Epidermal melanocyte (primary cell): ENCODE data around the gene MYT1.
A peak's percentile ranks its signal among the peaks of the same experiment; 100 is the strongest.

Experiments used
- DNase-seq: peaks from one replicate; pipeline ENCODE4 v3.0.0; 2011; ENCODE audit warnings: low spot score; ENCODE audit not compliant: insufficient read length

The MYT1 gene

DNA sequence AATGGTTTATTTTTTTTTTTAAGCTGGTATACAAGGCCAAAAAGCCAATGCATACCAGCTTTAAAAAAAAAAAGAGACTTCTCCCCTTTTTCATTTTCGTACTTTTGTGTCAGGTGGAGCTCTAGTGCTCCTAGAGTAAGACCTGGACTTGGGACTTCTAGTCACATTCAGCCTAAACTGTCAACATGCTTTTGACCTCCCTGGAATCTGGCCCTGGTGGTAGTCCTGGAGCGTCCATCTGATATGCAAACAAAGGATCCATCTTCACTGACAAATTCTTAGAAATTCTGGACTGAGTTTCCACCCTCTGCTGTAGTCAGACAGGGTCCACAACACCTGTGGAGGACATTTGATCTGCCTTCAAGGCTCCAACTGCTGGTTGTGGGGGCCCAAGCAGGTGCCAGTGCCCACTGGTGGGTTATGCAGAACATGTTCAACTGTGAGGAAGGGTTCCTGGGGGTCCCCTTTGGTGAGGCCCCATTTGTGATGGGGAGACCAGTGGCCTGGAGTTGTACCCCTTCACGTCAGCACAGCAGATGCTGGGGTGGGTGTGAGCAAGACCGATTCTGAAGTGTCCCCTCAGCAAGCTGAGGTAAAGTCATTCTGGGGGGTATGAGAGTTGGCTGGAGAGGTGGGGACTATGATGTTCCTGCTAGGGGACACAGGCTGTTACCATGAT is 78.7 kb downstream of the MYT1 start:
- no peak for DNase-seq

DNA sequence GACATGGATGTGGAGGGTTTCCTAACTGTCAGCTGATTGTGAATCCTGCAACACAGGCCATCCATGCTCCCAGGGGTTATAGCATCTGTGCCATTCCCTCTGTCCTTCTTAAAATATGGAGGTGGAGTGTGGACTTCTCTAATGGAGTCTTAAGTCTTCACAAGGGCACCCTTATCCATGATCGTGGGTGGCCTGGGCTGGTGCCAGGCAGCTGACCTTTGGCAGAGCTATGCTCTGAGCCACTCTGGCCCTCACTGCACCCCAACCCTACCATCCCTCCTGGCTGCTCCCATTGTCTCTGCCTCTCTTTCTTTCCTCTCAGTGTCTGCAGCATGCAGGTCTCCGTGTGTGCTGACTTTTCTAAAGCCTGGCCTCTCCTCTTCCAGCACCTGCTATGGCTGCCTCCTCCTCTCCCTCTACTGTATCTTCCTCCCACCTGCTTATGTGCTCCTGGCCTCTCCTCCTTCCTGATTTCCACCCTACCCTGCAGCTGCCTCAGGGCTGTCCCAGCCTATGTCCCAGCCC is 80.1 kb downstream of the MYT1 start:
- DNase-seq = no peak

DNA sequence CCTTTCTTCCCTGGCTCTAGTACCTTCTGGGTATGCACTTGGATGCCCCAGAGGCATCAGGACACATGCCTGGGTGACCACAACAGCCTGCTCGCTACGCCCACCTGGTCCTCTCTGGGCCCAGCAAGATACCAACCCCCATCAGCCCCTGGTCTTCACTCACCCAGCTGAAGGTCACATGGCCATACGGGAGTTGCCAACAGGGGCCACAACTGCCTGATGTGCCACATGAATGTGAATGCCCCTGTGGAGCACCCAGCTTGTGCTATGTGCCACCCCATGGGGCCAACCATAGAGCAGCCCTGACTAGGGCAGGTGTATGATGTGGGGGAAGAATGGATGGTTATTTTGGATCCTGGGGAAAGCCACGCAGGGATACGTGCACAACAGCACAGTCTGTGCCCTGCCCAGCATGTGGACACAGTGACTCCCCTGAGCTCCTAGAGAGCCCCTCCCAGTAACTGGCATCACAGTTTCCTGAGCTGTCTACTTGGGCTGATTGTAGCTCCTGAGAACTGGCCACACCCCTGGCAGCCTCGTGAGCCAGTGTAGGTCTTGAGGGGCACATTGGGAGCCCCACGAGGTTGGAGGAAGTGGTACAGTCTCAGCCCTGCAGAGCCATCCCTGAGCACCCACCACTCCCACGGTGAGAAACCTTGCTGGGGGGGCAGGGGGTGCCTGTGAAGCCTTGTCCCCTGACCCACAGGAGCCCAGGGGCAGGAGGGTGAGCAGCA is 80.8 kb downstream of the MYT1 start:
- DNase-seq = no peak

DNA sequence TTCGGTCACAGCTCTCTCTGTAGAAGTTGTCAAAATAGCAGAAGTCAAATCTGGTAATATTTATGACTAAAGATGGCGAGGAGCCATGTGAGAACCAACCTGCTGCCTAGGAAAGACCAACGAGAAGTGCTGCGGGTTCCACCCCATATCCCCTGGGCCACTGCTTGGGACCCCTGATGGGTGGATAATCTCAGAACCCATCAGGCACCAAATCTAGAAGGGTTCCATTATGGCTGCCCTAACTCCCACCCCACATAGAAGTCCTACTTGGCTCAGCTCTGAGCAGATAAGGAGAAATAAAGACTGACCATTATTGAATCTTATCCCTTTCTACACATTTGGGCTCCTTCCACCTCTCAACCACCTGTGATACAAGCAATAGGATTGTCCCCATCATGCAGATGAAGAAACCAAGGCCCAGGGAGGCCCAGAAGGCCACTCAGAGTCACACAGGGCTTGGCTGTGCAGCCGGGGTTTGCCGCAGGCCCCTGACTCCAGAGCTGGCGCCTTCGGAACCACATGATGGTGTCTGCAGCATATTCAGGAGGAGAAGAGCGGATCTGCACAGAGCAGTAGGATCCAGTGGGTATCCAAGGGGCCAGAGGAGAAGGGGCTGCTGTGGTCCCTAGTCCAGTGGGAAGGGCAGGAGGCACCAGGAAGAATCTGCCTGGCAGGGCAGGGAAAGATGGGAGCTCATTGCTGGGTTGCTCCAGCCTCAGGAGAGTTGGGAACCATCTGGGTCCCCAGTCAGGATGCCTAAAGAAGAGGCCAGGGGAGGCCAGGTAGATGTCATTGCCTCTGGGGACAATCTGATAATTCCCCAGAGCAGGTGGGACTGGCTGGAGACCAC is 81.7 kb downstream of the MYT1 start:
- no peak for DNase-seq

DNA sequence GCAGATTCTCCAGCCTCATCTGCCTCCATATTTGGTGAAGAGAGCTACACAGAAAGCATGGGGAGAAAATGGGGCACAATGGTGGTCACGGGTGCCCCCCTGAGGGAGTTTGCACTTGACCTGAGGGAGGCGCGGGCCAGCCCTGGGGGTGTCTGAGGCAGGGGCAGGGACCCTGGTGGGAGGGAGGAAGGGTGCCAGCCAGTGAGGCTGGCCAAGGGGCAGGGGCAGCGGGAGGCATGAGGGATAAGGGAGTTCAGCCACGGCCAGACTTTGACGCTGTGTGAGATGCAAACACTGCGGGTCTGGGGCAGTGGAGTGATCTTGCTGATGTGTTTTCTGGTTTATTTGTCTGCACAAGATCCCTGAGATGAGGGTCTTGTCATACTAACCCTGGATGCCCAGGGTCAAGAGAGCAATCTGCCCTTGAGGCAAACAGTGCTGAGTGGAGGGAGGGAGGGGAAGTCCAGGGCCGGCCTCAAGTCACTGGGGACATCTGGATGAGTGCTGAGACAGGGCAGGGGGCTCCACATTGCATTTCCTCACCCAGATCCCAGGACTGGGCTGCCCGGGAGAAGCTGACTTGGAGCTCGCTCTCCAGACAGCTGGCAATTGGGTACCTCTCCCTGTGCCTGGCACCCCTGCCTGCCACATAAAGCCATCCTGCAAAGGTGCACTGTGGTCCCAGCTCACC is 82.5 kb downstream of the MYT1 start:
- DNase-seq = no peak

DNA sequence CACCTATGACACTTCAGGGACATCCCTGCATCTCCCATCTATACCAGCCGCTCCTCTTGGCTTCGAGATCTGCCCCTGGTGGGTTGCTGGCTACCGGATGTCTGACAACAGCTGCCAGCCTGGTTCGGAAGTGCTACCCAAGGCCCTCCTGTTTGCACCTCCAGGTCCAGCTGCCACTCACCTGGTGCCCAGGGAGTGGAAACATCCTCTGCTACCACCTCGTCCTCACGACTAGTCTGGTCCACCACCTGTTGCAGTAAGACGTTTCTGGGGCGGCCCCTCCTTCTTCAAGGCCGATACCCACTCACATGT is 83.0 kb downstream of the MYT1 start:
- DNase-seq = no peak

DNA sequence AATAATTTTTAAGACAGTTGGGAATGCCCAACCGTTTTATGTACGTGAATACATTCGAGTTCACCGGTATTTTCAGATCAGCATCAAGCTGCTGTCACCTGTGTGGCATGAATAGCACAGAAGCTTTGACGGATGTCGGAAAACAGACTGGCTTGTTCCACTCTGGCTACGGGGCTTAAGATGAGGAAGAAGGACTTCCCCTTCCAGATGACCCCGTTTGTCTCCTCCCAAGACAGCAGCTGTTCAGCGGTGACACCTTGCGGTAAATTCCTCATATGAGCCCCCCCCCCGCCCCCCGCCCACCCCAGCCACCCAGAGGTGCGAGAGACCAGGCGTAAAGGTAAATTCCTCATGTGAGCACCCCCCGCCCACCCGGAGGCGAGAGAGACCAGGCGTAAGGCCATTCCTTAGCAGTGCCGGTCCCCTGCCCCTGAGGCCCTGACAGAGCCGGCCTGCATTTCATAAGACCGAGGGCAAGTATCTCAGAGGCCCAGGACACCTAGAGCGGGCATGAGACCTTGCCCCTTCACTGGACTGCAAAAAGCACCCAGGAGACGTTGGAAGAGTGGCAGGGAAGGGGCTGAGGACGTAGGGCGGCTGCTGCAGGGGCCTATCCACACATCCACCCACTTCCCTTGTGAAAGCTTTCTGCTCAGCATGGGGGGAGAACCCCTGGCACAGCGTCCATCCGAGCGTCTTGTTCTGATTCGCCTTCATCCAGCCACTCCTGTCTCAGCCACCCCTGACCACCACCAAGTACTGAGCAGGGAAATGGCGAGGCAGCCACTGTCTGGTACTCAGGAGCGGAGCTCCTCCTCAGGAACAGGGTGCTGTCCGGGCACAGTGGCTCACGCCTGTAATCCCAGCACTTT is 84.0 kb downstream of the MYT1 start:
- peak; percentile 13 for DNase-seq

DNA sequence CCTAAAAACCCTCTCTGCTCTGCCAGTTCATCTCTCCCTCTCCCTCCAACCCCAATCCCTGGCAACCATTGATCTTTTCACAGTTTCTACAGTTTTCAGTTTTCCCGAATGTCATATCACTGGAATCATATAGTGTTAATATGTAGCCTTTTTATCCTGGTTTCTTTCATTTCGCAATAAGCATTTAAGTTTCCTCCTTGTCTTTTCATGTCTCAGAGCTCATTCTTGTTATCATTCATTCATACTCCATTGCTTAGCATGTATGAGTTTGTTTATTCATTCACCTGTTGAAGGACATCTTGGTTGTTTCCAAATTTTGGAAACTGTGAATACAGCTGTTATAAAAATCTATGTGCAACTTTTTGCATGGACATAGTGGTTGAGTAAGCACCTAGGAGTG is 85.8 kb downstream of the MYT1 start:
- DNase-seq = peak; percentile 12

DNA sequence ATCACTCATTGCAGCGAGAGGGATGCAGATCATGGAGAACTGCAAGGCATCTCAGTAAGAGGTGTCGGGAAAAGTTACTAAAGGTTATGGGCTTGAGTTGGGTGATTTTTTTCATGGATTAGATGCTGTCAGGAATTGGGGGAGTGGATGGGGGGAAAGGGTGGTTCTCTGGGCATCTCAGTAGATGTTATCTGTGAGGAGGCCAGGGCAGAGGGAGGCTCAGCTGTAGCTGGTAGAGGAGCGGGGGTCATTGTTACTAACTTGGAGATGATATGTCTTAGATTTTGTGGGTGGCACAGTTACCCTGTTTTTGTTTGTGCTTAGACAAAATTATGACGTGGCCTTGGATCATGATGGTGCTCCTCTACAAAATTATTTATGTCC is 88.7 kb downstream of the MYT1 start:
- DNase-seq = no peak

DNA sequence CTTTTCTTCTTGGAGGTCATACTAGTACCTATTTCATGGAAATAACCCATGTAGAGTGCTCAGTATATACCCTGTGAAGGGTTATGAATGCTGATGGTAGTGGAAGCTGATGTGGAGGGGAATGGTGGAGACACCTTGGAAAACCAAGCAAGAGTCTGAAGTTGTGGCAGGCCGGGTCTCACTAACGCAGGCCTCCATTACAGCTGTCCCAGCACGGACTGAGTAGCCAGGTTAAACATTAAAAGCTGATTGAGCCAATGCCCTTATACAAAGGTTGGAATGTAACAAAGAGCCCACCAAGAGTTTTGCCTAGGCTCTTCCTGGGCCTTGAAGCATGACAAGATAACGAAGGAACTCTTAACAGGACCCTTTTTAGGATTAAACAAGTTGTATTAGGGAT is 89.2 kb downstream of the MYT1 start:
- DNase-seq = no peak

DNA sequence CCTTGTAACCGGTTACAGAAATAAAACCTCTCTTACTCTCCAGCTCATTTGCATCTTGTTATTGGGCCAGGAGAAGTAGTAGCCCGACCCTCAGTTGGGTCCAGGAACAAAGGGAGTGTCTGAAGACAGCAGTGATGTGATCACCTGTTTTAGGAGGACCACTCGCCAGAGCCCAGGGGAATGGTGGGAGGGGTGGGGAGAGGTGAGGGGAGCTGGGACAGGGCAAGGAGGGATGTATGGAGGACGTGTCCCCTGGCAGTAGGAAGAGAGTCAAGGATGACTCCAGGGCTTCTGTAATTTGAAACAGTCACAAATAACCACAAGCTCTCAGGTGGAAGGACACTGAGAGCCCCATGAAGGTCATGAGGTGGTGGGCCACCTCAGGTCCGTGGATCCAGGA is 89.9 kb downstream of the MYT1 start:
- no peak for DNase-seq

DNA sequence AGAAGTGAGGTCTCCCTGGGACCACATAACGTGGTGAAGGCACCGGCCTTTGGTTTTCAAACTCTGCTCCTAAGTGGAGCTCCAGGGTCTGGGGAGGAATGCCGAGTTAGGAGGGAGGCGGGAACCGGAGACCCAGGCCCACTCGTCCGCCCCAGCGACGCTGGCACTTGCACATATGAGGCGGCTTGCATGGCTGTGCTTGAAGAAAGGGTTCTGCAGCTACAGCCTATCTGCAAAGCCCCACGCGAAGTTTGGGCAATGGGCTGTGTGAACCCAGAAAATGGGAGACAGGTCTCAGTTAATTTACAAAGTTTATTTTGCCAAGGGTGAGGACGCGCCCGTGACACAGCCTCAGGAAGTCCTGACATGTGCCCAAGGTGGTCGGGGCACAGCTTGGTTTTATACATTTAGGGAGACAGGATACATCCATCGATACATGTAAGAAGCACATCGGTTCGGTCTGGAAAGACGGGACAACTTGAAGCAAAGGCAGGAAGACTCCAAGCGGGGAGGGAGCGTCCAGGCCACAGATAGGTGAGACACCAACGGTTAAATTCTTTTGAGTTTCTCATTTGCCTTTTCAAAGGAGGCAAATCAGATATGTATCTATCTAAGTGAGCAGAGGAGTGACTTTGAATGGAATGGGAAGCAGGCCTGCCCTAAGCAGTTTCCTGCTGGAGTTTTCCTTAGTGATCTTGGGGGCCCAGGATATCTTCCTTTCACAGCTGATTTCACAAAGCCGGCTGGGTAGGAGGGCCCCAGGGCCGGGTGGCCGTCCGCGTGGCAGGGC is 90.5 kb downstream of the MYT1 start:
- no peak for DNase-seq

DNA sequence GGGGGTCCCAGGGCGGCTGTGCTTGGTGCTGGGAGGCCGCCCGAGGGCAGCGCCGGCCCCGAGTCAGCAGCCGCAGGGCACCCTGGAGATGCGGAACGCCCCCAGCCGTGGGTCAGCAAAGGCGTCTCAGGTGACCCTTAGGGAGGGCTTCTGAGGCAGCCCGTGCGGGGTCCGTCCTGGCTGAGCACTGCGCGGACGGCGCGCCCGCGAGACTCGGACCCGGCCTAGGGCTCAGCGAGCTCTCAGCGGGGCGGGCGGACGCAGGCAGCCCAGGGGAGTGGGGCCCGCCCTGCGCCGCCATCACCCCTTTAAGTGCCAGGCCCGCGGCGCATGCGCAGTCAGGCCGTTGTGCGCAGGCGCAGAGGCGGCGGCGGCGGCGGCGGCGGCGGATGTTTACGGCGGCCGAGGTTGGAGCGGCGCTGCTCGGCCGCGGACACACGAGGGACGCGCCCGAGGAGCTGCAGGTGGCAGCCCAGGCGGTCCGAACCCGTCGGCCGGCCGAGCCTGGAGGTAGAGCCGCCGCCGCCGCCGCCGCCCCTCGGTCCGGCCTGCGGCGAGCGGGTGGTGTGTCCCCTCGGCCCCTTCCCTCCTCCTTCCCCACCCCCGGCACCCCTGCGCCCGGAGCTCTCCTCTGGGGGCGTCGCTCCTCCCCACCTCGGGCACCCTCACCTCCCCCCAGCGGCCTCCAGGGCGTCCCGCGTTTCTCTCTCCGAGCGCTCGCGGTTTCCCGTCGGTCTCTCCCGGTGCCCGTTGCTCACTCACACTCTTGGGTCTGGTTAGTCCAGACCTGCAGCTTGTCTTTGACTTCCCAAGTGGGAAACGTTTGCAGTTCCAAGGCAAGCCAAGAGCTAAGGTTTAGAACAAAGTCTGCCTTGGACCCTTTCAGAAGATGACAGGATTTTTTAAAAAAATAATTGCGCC is 91.4 kb downstream of the MYT1 start, which contains the start of gene PCMTD2:
Gene PCMTD2, plus strand, starts transcription at position 388 of the 921 bp plus-strand sequence. CDS start 4,218 bp downstream, outside the sequence.
- peak; percentile 97 for DNase-seq

DNA sequence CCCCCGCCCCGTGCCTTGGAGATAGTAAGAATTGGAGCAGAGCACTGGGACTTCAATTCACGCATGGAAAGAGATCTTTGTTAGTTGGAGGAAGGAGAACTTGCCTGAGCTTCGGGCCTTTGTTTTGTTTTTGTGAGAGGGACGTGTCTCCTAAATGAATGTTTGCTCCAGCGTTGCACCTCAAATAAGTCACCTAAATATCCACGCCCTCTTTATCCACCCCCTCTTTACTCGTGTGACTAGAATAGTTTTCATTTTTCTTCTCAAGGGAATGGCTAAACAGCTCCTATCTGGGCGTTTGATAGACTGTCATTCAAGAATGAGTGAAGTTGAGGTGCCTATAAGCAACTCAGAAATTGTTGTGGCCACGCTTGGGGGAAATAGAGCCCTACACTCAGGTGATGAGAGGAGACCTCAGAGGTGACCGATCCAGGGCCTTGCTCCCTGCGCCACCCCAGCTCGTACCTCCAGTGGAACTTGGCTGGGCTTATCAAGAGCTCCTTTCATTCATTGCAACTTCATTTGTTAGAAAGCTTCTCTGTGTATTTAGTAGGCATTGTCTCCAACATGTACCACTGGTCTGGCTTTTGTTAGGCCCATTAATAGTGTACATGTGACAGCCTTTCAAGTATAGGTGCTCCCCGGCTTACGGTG is 92.2 kb downstream of the MYT1 start:
- no peak for DNase-seq

DNA sequence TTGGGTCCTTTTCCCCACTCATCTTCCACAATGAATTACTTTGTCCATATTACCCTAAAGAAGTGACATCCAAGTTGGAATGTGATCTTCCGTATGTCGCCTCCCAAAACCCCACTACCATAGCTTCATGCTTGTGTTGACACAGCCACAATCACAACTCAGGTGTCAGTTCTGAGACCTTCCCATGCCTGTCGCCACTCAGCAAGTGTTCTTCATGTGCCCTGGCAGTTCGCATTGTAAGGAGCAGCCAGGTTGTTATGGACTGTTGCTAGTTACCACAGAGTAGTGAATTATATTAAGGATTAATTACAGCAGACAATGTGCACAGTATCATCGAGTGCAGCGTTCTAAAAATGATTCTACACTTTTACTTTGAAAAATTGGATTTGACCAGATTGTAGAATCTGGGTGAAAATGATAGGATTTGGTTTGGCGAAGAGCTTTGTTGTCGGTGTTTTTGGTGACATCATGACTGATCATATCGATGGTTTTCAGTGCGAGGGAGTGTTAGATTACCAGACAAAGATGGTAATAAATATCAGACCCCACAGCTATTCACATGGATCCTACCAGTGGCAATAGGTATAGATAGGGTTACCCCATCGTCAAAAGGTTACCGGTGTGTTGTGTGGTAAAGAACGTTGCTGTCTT is 93.0 kb downstream of the MYT1 start:
- DNase-seq = no peak

DNA sequence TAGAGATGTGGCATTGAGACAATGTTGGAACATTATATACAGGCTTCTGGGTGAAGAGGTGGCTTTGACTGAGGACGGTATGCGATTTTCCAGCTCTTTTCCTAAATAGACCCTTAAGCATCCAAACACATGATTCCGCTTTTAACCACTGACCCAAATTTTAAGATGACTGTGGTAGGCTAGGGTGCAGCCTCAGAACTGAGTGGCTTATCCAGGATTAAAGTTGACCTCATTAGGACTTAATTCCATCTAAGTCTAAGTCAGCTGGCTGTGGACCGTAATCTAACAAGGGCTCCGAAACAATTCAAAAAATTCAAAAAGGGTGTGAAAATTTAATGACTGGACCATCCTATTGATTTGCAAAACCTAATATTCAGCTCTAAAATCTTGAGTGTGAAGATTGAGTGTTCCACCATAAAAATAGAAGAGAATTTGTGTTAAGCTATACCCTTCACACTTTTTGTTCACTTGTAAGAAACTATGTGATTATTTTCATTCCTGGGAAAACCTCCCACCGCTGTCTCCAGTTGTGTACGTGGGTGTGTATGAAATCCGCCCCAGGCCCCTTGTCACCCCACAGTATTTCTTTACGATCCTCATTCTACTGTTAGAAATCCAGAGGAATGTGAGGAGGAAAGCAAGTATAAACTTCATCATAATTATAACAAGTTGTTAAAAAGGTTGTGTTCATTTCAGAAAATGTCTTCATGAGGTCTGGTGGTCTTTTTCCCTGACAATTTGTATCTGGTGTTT is 94.0 kb downstream of the MYT1 start:
- no peak for DNase-seq

DNA sequence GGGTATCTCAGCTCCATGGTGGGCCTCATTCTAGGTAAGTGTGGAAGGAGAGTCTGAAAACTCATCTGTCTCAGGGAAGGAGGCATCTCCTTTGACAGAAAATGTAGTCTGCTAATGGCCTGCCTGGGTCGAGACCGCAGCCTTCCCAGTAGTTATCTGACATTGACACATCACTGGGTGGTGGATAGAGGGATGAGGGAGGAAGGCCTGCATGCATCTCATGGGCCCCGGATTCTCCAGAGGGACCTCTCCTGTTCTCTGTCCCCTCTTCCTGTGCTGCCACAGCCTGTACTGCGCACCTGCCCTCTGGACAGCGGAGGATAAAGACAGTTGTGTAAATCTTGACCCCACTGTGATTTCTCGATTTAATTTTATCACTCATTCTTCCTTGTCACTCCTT is 96.0 kb downstream of the MYT1 start:
- DNase-seq = no peak
